Astrocyte (in vitro differentiated cells and primary cell): ENCODE measurements around the gene UBASH3A.

Experiments used
- CTCF ChIP-seq: IDR thresholded peaks from 2 replicates; pipeline ENCODE4 v1.5.1; 2011; ENCODE audit warnings: low read depth, mild to moderate bottlenecking, inconsistent platforms, low read length, moderate library complexity; ENCODE audit not compliant: insufficient read depth
- EZH2 ChIP-seq: IDR thresholded peaks from 2 replicates; pipeline ENCODE4 v1.6.1; 2012; ENCODE audit warnings: mild to moderate bottlenecking, low read length, inconsistent platforms; ENCODE audit not compliant: insufficient read depth

- TF ChIP-seq CTCF (no peak), EZH2 (no peak)
Measured at GRCh38 chr21:42385619-42386018, 18.1 kb upstream of the UBASH3A start.
